ENCODE data around the gene VPS13D.

- TF ChIP-seq POLR2A (IDR thresholded peaks at IDR 0.05) = no peak
- TF ChIP-seq, protein P1, sequence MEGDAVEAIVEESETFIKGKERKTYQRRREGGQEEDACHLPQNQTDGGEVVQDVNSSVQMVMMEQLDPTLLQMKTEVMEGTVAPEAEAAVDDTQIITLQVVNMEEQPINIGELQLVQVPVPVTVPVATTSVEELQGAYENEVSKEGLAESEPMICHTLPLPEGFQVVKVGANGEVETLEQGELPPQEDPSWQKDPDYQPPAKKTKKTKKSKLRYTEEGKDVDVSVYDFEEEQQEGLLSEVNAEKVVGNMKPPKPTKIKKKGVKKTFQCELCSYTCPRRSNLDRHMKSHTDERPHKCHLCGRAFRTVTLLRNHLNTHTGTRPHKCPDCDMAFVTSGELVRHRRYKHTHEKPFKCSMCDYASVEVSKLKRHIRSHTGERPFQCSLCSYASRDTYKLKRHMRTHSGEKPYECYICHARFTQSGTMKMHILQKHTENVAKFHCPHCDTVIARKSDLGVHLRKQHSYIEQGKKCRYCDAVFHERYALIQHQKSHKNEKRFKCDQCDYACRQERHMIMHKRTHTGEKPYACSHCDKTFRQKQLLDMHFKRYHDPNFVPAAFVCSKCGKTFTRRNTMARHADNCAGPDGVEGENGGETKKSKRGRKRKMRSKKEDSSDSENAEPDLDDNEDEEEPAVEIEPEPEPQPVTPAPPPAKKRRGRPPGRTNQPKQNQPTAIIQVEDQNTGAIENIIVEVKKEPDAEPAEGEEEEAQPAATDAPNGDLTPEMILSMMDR (IDR thresholded peaks at IDR 0.05) = no peak
Observed at GRCh38 chr1:12417389-12417788, 187.6 kb downstream of the VPS13D start.

Data from Peyer's patch (tissue), 4 donors.